ENCODE measurements around the gene INS.

Gene INS

GRCh38 chr11:2160736-2161259, at the start of gene INS:
TSS of gene INS (minus strand) at chr11:2161209. CDS start at chr11:2160971, 238 bp downstream.
- Mint-ChIP-seq H3K4me3 (no peak within 1 kb of the TSS), H3K4me1 (ENCODE audit: low read depth) (no peaks in the 10 kb centered on the region), H3K27me3 (no peaks in the 10 kb centered on the region), H3K9me3 (no peaks in the 10 kb centered on the region), H3K27ac (no peak within 1 kb of the TSS), H3K36me3 (ENCODE audit: low read depth) (no peaks in the 10 kb centered on the region)

- no peaks in the 10 kb centered on the region for H3K36me3 Mint-ChIP-seq (ENCODE audit: low read depth)
Measured at GRCh38 chr11:2210366-2211112, 49.5 kb upstream of the INS start.

GRCh38 chr11:2209900-2210321, 48.9 kb upstream of the INS start:
- H3K9me3 Mint-ChIP-seq = no peaks in the 10 kb centered on the region
- H3K4me1 Mint-ChIP-seq (ENCODE audit: low read depth) = peaks cover 16% of the 10 kb centered on the region
- no peaks in the 10 kb centered on the region for H3K27me3 Mint-ChIP-seq
- no peaks in the 10 kb centered on the region for H3K36me3 Mint-ChIP-seq (ENCODE audit: low read depth)
- no peak overlapping the region for H3K4me3 Mint-ChIP-seq
- H3K27ac Mint-ChIP-seq = no peak overlapping the region

More at GRCh38 chr11:2210366-2211112, 49.5 kb upstream of the INS start:
- Mint-ChIP-seq H3K27me3 (no peaks in the 10 kb centered on the region), H3K4me1 (ENCODE audit: low read depth) (peaks cover 16% of the 10 kb centered on the region), H3K27ac (no peak overlapping the region), H3K9me3 (no peaks in the 10 kb centered on the region), H3K4me3 (no peak overlapping the region)

- no peaks in the 10 kb centered on the region for H3K9me3 Mint-ChIP-seq
- H3K27ac Mint-ChIP-seq = no peak overlapping the region
- H3K36me3 Mint-ChIP-seq (ENCODE audit: low read depth) = no peaks in the 10 kb centered on the region
- no peak overlapping the region for H3K4me3 Mint-ChIP-seq
- H3K4me1 Mint-ChIP-seq (ENCODE audit: low read depth) = peaks cover 16% of the 10 kb centered on the region
- H3K27me3 Mint-ChIP-seq = no peaks in the 10 kb centered on the region
Measured at GRCh38 chr11:2209370-2209801, 48.4 kb upstream of the INS start.

- H3K4me1 Mint-ChIP-seq (ENCODE audit: low read depth) = peaks cover 10% of the 10 kb centered on the region
Measured at GRCh38 chr11:2208691-2209369, 47.8 kb upstream of the INS start.

GRCh38 chr11:2207773-2208621, 47.0 kb upstream of the INS start:
- no peaks in the 10 kb centered on the region for H3K27me3 Mint-ChIP-seq
- no peak overlapping the region for H3K4me3 Mint-ChIP-seq

More at GRCh38 chr11:2208691-2209369, 47.8 kb upstream of the INS start:
- H3K9me3 Mint-ChIP-seq = no peaks in the 10 kb centered on the region
- no peaks in the 10 kb centered on the region for H3K36me3 Mint-ChIP-seq (ENCODE audit: low read depth)
- H3K27me3 Mint-ChIP-seq = no peaks in the 10 kb centered on the region
- H3K27ac Mint-ChIP-seq = no peak overlapping the region
- H3K4me3 Mint-ChIP-seq = no peak overlapping the region

GRCh38 chr11:2207212-2207611, 46.2 kb upstream of the INS start:
- no peaks in the 10 kb centered on the region for H3K27me3 Mint-ChIP-seq
- no peak overlapping the region for H3K4me3 Mint-ChIP-seq
- H3K36me3 Mint-ChIP-seq (ENCODE audit: low read depth) = no peaks in the 10 kb centered on the region
- no peaks in the 10 kb centered on the region for H3K4me1 Mint-ChIP-seq (ENCODE audit: low read depth)
- no peak overlapping the region for H3K27ac Mint-ChIP-seq
- H3K9me3 Mint-ChIP-seq = no peaks in the 10 kb centered on the region

More at GRCh38 chr11:2207773-2208621, 47.0 kb upstream of the INS start:
- H3K4me1 Mint-ChIP-seq (ENCODE audit: low read depth) = peaks cover 3% of the 10 kb centered on the region
- no peaks in the 10 kb centered on the region for H3K9me3 Mint-ChIP-seq
- H3K36me3 Mint-ChIP-seq (ENCODE audit: low read depth) = no peaks in the 10 kb centered on the region
- H3K27ac Mint-ChIP-seq = no peak overlapping the region

GRCh38 chr11:2205981-2206690, 45.1 kb upstream of the INS start:
- Mint-ChIP-seq H3K4me1 (ENCODE audit: low read depth) (no peaks in the 10 kb centered on the region), H3K27me3 (no peaks in the 10 kb centered on the region), H3K9me3 (no peaks in the 10 kb centered on the region), H3K4me3 (no peak overlapping the region), H3K36me3 (ENCODE audit: low read depth) (no peaks in the 10 kb centered on the region), H3K27ac (no peak overlapping the region)

- no peak overlapping the region for H3K4me3 Mint-ChIP-seq
- H3K4me1 Mint-ChIP-seq (ENCODE audit: low read depth) = no peaks in the 10 kb centered on the region
- no peaks in the 10 kb centered on the region for H3K9me3 Mint-ChIP-seq
- H3K27me3 Mint-ChIP-seq = no peaks in the 10 kb centered on the region
- no peaks in the 10 kb centered on the region for H3K36me3 Mint-ChIP-seq (ENCODE audit: low read depth)
- H3K27ac Mint-ChIP-seq = no peak overlapping the region
Measured at GRCh38 chr11:2205214-2205720, 44.3 kb upstream of the INS start.

GRCh38 chr11:2204361-2205213, 43.6 kb upstream of the INS start:
- H3K36me3 Mint-ChIP-seq (ENCODE audit: low read depth) = no peaks in the 10 kb centered on the region
- H3K4me3 Mint-ChIP-seq = no peak overlapping the region
- no peaks in the 10 kb centered on the region for H3K27me3 Mint-ChIP-seq
- H3K27ac Mint-ChIP-seq = no peak overlapping the region
- H3K4me1 Mint-ChIP-seq (ENCODE audit: low read depth) = no peaks in the 10 kb centered on the region
- H3K9me3 Mint-ChIP-seq = no peaks in the 10 kb centered on the region

- Mint-ChIP-seq H3K27me3 (no peaks in the 10 kb centered on the region), H3K36me3 (ENCODE audit: low read depth) (no peaks in the 10 kb centered on the region), H3K9me3 (no peaks in the 10 kb centered on the region), H3K27ac (no peak overlapping the region), H3K4me1 (ENCODE audit: low read depth) (no peaks in the 10 kb centered on the region), H3K4me3 (no peak overlapping the region)
Measured at GRCh38 chr11:2203440-2204259, 42.6 kb upstream of the INS start.

GRCh38 chr11:2202900-2203439, 42.0 kb upstream of the INS start:
- H3K4me3 Mint-ChIP-seq = no peak overlapping the region
- H3K9me3 Mint-ChIP-seq = no peaks in the 10 kb centered on the region
- no peaks in the 10 kb centered on the region for H3K27me3 Mint-ChIP-seq
- no peaks in the 10 kb centered on the region for H3K4me1 Mint-ChIP-seq (ENCODE audit: low read depth)
- no peak overlapping the region for H3K27ac Mint-ChIP-seq
- H3K36me3 Mint-ChIP-seq (ENCODE audit: low read depth) = no peaks in the 10 kb centered on the region

Data from stimulated activated naive CD8-positive, alpha-beta T cell treated with anti-CD3 and anti-CD28 coated beads, Interleukin-15, Interleukin-2, amounts not matched to agents 100 ng/mL and 50 ng/mL, for 24 hours (primary cell).